Measurements from ENCODE around the gene PROX1.

DNA sequence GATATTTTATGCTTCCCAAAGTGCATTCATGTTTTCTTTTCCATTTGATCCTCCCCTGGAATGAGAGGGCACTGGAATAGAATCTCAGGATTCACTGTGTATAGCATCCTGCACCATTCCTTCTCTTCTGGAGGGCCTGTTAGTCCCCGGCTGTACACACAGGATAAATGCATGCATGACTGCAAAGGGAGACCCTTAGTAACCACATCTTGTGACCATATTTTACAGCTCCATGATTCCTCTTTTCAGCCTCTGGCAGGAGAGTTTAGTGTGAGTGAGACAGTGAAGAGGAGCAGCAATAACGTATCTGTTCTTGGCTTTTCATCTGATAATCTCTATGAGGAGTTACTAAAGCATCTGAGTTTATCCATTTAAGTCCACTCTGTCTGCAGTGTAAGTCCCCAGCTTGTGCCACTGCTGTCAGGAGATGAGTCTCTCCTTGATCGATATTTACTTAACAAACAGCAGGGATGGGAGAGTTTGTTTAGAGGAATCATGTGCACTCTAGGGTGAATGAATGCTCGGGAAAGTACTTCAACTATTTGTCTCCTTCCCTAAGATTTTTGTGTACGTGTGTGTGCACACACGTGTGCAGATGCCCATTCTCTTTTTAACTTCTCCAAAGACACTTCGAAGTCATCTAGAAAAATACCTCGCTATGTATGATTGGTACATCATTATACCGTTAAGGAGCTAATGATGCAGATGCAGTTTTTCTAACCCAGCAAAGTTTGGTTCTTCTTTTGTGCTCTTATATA, 41.1 kb downstream of the PROX1 start:
- TF ChIP-seq CTCF (IDR thresholded peaks at IDR 0.05; ENCODE audit: insufficient read depth, low read depth, low read length) (no peak), EZH2 (IDR thresholded peaks at IDR 0.05; ENCODE audit: insufficient read depth, low read length) (no peak)
